NAMALWA (cell line): ENCODE data around the gene DOK6.
A peak's percentile ranks its signal among the peaks of the same experiment; 100 is the strongest.

Source experiments
- DNase-seq: peaks from one replicate; pipeline ENCODE4 v3.0.0-alpha.2; 2015; ENCODE audit warnings: low spot score

The DOK6 gene

DNA sequence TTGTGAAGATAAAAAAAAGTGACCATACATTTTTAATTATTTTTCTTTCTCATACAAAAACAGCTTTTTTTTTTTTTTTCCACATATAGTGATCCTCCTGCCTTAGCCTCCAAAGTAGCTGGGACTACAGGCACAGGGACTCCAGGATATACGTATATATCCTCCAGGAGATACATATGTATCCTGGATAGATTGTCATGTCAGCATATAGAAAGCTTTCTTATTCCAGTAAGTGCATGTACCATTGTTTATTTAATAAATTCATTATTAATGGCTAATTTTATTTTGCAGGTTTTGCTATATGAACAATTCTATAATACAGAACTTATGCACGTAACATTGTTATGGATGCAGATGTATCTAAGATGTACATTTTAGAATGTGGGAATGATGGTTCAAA is 138.7 kb downstream of the DOK6 start:
- no peak for DNase-seq

DNA sequence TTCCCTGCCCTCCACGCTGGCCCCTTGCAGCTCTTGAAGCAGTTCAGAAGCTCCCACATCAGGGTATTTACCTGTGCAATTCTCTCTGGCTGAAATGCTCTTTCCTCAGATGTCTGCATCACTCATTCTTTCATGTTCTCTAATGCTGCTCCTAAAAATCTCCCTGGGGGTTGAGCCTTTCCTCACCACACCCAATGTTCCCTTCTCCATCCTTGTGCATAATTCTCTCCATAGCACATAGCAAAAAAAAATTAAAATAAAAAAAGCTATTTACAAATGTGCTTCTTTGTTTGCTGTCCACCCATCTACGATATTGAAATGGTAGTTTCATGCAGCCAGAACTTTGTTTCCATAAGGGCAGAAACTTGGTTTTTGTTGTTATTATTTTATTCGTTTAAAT is 155.5 kb downstream of the DOK6 start:
- no peak for DNase-seq

GRCh38 chr18:69557282-69557681 is 156.6 kb downstream of the DOK6 start:
- no peak for DNase-seq

DNA sequence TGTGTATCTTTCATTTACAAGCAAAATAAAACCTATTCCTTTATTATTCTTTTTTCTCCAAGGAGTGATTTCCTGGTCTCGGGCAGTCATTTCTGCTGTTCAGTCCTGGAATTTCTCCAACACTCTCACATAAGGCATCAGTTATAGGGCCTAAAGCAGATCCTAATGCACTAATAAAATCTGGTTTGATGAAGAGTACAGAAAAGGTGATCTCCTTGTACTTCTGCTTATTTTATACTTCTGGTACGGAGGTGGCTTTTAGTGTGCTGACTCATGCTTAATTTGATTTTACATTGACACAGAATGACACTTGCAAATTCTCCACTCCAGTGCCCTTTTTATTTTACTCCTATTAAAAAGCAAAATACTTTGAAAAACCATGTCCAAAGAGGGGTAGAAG is 157.4 kb downstream of the DOK6 start:
- no peak for DNase-seq

DNA sequence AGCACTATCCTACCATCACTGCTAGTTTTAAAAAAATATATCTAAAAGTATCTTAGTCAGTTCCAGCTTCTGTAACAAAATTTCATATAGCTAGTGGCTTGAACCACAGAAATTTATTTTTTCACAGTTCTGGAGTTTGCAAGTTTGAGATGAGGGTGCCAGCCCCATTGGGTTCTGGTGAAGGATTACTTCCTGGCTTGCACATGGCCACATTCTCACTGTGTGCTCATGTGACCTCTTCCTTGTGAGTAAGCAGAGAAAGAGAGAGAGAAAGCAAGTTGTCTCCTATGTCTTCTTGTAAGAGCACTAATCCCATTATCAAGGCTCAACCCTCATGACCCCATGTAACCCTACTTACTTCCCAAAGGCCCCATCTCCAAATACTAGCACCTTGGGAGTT is 158.9 kb downstream of the DOK6 start:
- DNase-seq = no peak

- no peak for DNase-seq
These were observed 163.9 kb downstream of the DOK6 start for GRCh38 chr18:69564602-69565001.

GRCh38 chr18:69567813-69568488 is 167.3 kb downstream of the DOK6 start:
- peak; percentile 9 for DNase-seq

DNA sequence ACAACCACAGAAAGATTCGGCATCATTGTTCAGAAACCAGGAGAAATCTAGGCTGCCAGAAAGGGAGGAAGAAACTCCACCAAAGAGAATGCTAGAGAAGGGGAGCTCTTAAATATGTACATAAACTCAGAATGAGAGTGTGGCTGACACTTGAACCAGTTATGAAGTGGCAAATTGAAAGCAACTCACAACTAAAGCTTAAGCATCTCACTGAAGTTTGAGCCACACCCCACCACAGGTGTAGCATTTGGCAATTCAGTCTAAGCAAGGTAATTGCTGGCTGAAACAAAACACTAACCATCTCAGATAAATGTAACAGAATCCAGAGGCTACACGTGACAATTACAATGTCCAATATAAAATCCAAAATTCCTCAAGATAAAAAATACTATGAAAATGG is 168.4 kb downstream of the DOK6 start:
- DNase-seq = no peak

DNA sequence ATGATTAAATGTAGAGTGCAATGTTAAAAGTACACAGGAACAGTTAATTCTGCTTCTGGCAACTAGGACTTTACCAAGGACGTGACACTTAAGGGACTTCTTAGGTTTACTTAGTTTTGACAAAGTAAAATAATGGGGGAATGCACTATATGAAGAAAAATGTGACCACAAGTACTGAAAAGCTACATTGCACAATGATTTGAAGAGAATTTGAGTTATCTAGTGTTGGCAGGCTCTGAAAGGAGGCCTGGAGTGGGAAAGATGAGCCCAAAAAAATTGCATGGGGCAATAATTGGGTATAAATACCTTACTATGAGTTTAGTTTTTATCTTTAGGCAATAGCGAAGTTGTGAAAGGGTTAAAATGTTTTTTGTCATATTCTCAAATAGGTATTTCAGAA is 173.7 kb downstream of the DOK6 start:
- no peak for DNase-seq

DNA sequence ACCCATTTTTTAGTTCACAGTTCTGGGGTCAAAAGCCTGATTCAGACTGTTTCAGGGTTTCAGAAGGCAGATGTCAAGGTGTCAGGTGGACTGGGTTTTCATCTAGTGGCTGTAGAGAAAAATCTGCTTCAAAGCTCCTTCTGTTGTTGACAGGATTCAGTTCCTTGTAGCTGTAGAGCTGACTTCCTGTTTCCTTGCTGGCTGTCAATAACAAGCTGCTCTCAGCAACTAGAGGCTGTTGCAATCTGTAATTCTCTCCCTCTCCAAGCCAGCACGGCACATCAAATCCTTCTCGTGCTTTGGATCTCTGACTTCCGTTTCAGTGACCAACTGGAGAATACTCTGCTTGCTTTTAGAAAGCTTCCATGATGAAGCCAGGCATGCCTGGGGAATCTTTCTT is 179.4 kb downstream of the DOK6 start:
- DNase-seq = peak; percentile 50

- no peak for DNase-seq
These were observed 183.7 kb downstream of the DOK6 start for GRCh38 chr18:69584429-69584828.

DNA sequence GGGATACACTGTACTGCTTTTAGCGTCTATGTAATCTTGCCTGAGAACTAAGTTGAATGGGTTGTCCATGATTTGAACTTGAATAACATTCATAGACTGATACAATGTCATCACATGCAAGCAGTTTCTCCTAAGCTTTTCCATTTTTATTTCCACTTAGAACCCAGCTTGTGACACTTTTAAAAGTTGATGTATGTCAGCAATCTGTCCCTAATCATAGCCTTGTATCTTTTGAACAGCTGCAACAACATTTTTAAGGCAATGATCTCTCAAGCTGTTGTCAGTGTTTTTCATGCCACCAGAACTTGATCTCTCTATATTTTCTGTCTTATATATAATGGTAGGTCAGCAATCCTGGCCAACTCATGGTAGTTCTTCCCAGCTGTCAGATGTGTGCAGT is 185.0 kb downstream of the DOK6 start:
- DNase-seq = no peak

DNA sequence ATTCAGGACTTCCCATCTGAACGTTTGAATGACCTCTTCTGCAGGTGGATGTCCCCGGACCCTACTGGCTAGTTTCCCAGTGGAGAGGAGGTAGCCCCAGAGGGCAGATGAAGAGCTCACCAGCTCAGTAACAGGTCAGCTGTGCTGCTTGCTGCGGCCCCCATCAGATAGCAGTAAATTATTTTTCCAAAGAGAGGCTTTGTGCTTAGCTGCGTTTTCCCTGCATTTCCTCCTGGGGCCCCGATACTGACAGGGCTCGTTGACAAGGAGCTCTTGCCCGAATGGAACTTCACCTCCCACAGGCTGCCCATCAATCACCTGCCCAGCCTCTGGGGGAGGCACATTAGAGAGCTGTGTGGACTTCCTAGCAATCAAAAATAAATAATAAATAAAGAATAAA is 185.8 kb downstream of the DOK6 start:
- DNase-seq = no peak

GRCh38 chr18:69588301-69588700 is 187.6 kb downstream of the DOK6 start:
- DNase-seq = no peak

GRCh38 chr18:69590150-69590549 is 189.5 kb downstream of the DOK6 start:
- no peak for DNase-seq

GRCh38 chr18:69596345-69596744 is 195.7 kb downstream of the DOK6 start:
- DNase-seq = no peak

GRCh38 chr18:69597561-69597960 is 196.9 kb downstream of the DOK6 start:
- no peak for DNase-seq

DNA sequence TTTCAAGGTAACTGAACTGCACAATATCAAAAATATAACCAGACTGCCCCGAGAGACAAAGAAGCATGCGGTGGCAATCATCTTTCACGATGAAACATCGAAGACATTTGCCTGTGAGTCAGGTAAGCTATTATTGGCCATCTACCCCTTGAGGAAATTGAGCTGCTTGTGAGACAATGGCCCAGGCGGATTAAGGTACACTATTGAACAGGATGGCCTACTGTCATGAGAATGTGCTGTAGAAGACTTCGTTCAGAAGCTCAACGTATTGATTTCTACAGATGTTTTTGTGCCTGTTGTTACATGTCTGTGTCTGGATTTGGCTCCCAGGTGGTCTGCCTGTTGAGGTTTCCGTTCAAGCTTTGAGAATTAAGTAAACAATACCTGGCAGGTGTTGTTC is 198.7 kb downstream of the DOK6 start:
- no peak for DNase-seq

DNA sequence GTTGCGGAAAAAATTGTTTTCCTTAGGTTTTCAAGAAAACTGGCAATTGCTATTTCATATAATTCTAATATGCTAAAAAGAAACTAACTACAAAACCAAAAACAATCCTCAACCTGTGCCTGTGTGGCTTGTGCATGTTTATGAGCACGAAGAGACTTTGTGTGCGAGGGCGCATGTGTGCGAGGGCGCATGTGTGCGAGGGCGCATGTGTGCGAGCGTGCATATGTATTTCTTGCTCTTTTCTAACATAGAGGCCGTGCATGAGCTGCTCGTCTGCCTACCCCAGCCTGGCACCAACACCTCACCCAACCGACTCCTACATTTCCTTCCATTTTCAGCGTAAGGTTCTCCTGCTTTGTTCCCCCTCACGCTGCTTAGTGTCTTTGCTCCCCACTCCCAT is 211.6 kb downstream of the DOK6 start:
- DNase-seq = no peak

- DNase-seq = no peak
These were observed 215.4 kb downstream of the DOK6 start for GRCh38 chr18:69616114-69616513.

DNA sequence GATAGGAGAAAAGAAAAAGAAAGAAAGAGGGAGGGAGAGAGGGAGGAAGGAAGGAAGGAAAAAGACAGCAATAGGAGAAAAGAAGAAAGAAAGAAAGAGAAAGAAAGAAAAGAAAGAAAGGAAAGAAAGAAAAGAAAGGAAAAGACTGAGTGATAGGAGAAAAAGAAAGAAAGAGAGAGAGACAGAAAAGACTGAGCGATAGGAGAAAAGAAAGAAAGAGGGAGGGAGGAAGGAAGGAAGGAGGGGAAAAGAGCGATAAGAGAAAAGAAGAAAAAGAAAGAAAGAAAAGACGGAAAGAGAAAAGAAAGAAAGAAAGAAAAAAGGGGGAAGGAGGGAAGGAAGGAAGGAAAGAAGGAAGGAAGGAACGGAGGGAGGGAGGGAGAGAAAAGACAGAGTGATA is 216.7 kb downstream of the DOK6 start:
- no peak for DNase-seq

DNA sequence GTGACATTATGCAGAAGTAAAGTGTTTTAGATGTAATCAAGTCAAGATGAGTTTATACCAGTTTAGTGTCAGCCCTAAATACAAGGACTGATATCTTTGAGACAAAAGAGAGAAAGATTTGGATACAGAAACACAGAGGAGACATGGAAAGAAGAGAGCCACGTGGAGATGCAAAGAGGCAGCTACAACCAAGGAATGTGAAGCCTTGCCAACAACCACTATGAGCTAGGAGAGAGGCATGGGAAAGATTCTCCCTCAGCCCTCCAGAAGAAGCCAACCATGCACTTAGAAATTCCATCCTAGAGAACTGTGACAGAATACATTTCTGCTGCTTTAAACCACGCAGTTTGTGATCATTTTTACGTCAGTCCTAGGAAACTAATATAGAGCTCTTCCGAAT is 217.2 kb downstream of the DOK6 start:
- no peak for DNase-seq

DNA sequence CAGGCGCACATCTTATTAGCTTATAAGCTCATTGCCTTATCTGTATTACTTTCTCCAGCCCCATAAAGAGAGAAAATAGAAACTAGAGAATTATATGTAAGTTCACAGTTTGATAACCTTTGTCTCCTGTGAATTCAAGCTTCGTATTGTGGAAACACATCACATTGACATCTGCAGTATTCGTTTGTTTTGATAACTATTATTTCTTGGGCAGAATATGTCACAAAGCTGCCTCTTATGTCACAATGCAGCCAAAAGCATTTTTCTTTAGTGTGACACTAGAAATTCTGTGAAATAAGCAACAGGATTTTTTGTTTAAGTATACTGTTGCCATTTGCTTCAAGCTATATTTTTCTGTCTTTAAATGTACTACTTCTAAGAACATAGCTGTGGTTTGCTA is 221.5 kb downstream of the DOK6 start:
- no peak for DNase-seq

DNA sequence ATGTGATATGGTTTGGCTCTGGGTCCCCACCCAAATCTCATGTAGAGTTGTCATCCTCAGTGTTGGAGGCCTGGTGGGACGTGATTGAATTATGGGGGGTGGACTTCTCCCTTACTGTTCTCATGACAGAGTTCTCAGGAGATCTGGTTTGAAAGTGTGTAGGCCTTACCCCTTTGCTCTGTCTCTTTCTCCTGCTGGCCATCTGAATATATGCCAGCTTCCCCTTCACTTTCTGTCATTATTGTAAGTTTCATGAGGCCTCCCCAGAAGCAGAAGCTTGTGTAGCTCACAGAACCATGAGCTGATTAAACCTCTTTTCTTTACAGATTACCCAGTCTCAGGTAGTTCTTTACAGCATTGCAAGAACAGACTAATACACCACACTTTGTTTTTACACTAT is 222.3 kb downstream of the DOK6 start:
- DNase-seq = no peak

DNA sequence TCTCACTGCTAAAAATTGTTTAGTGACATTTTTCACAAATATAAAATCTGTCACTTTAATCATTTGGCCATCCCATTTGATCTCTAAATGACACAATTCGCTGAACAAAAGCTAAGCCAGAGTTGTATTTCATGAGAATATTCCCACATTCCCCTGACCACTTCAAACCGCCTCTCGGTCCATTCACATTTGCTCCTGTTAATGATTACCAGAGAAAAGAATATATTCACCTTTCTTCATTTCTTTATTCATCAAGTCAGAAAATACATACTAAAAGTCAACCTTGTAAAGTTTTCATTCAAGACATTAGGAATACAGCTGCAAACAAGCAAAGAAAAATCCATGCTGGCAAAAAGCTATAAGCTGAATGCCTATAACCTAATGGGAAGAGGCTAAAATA is 225.5 kb downstream of the DOK6 start:
- no peak for DNase-seq
